Fibroblast of gingiva (primary cell): ENCODE results near the gene DPH1.

ENCODE experiments used
- DNase-seq: peaks from one replicate; pipeline ENCODE4 v3.0.0-alpha.2; 2011; ENCODE audit warnings: low read depth

The DPH1 gene

GRCh38 chr17:2027528-2028233, 2.3 kb upstream of the DPH1 start:
- no peak for DNase-seq

GRCh38 chr17:2028234-2028614, 1.7 kb upstream of the DPH1 start:
- no peak for DNase-seq

DNA sequence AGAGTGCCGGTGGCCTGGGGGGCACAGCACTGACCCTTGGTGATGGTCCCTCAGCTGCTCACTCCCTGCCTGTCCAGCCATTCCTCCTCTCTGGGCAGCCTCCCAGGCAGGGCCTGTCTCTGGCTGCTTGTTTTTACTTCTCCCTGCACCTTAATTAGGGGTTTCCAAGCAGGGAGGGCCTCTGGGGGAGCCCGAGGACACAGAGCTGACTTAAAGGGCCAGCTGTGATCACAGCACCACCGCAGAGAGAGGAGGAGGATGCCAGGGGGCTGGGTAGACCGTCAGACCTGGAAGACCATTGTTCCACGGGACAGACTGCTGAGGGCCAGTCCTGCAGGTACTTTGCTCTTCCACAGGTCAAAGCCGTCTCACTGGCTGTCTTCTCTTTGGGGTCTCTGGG, 1.2 kb upstream of the DPH1 start:
- no peak for DNase-seq

- DNase-seq = no peak
Observed at GRCh38 chr17:2030779-2031163, 818 bp downstream of the DPH1 start.

- no peak for DNase-seq
Observed at GRCh38 chr17:2033153-2033552, 3.2 kb downstream of the DPH1 start.

GRCh38 chr17:2034157-2034556, 4.2 kb downstream of the DPH1 start:
- DNase-seq = peak; percentile 50

DNA sequence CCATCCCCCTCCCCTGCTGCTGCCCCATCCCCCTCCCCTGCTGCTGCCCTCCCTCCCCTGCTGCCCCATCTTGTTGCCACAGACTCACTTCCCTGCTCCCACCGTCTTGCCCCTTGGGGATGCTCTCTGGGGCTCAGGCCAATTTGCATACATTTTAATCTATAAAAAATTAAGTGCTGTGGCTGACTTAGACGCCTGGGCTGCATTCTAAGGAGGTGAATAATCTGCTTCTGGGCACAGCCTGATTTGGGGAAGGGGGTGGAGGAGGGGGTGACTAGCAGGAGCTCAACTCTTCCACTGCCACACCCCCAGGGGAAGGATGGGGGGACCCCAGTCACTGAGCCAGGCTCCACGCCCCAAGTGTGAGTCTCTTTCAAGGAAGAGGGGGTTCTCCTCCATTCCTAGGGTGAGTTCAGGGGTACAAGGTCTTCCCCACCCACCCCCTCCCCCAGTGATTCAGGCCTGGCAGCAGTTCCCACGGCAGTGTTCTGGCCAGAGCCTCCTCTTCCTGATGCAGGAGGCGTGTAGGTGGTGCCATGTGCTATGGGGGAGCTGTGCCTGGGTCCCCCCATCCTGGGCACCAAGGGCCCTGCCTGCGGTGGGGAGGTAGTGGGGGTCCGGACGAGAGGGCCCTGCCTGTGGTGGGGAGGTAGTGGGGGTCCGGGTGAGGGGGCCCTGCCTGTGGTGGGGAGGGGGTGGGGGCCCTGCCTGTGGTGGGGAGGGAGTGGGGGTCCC, 5.0 kb downstream of the DPH1 start:
- peak; percentile 83 for DNase-seq

DNA sequence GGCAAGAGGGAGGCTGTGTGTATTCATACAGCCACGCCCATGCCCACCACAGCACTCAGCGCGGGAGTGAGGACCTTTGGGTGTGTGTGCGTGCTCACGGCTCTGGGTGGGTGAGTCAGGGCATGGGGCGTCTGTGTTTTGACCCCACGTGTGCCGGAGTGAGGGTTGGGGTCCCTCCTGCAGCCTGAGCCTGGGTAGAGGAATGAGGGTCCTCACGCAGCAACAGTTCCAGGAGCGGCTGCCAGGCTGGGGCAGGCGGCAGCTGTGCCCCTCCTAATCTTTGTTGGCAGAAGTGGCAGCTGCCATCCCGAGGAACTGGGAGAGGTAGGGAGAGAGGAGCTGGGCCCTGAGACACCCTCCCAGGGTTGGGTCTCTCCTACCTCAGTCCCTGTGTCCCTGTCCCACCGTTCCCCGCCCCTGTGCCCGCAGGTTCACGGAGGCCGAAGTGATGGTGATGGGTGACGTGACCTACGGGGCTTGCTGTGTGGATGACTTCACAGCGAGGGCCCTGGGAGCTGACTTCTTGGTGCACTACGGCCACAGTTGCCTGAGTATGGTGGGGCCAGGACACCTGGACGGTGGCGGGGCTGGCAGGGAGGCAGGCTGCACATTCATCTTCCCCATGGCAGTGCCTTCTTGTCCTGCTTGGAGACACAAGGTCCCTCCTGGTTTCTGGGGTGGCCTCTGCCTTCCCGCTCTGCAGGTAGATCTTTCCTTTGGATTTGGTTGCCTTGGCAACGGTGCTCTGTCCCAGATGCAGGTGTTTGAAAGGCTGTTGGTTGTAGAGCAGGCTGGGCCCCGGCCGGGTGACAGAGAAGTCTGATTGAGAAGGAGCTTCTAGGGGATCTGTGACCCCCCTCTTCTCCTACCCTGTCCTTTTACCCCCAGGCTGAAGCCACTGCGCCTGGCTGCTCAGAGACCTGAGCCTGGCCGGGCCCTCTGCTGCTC, 5.9 kb downstream of the DPH1 start:
- DNase-seq = no peak

DNA sequence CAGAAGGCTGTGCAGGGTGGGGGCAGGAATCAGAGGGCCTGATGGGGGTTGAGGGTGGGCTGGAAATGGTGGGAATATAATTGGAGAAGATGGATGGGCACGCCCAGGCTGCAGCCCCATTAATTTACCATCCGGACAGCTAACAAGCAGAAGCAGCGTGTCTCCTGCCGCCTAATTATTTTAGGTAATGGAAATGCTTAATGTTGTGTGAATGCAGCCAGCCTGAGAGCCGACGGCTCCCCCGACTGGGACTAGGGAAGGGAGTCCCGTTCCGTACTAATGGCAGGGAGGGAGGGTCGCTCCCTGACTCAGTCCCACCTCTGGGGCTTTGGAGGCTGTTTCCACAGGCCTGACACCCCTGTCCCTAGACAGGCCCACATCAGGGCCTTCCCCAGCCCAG, 7.2 kb downstream of the DPH1 start:
- no peak for DNase-seq

- DNase-seq = no peak
Observed at GRCh38 chr17:2040219-2040827, 10.4 kb downstream of the DPH1 start.

GRCh38 chr17:2040942-2041560, 11.1 kb downstream of the DPH1 start:
- DNase-seq = no peak

GRCh38 chr17:2041561-2042389, 11.8 kb downstream of the DPH1 start, which contains the start of gene OVCA2:
Gene OVCA2 (plus strand): TSS chr17:2042022. CDS start chr17:2042048, 26 bp downstream.
- DNase-seq = peak; percentile 91

DNA sequence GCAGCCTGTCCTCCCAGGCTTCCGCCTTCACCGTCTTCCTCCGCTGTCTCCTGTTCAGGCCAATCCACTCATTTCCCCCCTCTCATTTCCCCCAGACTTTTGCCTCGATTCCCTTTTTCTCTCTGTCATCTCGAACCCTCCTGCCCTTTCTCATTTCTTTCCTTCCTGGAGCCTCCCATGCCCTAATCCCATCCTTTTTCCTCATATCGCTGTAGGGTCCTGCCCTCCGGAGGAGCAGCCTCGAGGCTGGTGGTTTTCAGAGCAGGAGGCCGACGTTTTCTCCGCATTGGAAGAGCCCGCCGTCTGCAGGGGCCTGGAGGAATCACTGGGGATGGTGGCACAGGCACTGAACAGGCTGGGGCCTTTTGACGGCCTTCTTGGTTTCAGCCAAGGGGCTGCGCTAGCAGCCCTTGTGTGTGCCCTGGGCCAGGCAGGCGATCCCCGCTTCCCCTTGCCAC, 12.5 kb downstream of the DPH1 start:
- DNase-seq = peak; percentile 38

DNA sequence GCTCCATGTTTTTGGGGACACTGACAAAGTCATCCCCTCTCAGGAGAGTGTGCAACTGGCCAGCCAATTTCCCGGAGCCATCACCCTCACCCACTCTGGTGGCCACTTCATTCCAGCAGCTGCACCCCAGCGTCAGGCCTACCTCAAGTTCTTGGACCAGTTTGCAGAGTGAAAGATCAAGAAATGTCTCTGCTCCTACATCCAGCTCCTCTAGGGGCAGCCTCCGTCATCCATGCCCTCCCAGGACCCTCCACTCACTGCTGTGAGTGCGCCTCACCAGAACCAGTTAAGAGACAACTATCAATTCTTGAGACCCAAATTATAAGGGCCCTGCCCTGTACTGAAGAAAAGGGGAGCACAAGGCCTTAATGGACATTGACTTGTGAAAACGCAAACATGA, 13.0 kb downstream of the DPH1 start:
- DNase-seq = no peak

DNA sequence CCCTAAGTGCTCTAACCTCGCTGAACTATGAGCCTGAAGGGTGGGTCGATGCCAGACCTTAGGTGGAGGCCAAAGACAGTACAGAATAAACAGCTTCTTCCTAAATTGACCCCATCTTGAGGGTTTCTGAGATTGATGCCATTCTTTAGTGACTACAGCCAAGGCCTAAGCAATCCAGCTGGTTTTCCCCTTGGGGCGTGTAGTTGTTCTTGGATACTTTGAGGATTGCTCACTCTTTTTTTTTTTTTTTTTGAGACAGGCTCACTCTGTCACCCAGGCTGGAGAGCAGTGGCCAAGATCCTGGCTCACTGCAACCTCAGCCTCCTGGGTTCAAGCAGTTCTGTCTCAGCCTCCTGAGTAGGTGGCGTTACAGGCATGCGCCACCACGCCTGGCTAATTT, 13.8 kb downstream of the DPH1 start:
- peak; percentile 76 for DNase-seq

GRCh38 chr17:2044263-2044894, 14.4 kb downstream of the DPH1 start:
- DNase-seq = no peak

GRCh38 chr17:2047590-2047989, 17.6 kb downstream of the DPH1 start:
- no peak for DNase-seq

DNA sequence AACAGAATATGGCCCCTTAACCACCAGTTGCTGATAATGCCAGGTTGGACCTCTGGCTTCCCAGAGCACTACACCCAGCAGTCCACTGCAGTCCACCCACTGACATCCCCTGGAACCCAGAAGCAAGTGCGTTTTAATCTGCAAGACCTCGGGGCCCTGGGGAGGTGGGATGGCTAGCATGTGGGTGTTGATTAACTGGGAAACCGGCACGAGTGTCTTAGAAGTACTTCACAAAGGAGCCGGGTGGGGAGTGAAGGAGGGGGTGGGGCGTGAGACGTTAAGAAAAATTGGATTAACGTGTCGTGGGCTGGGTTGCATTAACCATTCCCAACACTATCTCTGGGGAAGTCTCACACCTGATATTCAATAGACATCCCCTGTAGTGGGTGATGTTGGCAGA, 18.9 kb downstream of the DPH1 start:
- DNase-seq = no peak

- peak; percentile 83 for DNase-seq
Observed at GRCh38 chr17:2049333-2050299, 19.7 kb downstream of the DPH1 start.
